NOMO-1 (cell line): Measurements from ENCODE around the gene EVI5L.

ENCODE experiments used
- DNase-seq, 2 experiments: peaks; one replicate each; lab custom pipeline; 2025; ENCODE audit not compliant: unreplicated experiment in 2 of 2; lab: John Stamatoyannopoulos, UW

The EVI5L gene

DNA sequence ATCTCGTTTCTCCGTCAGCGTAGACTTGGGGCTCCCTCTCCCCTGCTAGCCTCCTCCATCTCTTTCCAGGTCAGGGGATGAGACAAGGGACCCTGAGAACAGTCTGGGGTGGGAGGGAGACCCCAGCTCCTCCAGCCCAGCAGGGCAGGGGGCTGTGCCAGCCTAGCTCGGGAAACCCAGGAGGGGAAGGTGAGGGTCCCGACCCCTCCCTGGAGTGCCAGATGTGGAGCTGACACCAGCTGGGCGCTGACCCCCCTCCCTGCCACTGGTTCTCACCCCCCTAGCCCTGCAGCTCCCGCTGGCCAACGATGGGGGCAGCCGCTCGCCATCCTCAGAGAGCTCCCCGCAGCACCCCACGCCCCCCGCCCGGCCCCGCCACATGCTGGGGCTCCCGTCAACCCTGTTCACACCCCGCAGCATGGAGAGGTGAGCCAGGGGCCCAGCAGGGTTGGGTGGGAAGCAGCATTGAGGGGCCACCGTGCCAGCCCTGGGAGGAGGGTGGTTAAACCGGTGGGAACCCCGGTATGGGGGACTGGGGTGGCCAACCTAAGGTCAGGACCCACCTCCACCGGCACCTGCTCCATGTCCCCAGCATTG is 79.6 kb downstream of the EVI5L start:
- no peak for DNase-seq

DNA sequence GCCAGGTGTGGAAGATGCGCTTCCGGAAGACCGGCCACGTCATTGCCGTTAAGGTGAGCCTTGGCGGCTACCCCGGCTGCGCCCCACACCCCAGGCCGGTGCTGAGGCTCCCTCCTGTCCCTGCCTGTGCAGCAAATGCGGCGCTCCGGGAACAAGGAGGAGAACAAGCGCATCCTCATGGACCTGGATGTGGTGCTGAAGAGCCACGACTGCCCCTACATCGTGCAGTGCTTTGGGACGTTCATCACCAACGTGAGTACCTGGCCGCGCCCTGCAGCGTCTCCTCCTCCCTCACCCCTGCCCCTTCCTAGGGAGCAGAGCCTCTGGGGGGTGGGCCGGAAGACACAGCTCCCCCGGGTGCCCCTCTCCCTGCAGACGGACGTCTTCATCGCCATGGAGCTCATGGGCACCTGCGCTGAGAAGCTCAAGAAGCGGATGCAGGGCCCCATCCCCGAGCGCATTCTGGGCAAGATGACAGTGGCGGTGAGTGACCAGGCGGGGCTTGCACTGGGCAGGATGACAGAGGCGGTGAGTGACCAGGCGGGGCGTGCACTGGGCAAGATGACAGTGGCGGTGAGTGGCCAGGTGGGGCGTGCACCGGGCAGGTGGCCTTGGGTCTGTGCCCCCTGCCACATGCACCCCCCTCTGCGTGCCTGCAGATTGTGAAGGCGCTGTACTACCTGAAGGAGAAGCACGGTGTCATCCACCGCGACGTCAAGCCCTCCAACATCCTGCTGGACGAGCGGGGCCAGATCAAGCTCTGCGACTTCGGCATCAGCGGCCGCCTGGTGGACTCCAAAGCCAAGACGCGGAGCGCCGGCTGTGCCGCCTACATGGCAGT is 80.5 kb downstream of the EVI5L start:
- DNase-seq, result no peak

DNA sequence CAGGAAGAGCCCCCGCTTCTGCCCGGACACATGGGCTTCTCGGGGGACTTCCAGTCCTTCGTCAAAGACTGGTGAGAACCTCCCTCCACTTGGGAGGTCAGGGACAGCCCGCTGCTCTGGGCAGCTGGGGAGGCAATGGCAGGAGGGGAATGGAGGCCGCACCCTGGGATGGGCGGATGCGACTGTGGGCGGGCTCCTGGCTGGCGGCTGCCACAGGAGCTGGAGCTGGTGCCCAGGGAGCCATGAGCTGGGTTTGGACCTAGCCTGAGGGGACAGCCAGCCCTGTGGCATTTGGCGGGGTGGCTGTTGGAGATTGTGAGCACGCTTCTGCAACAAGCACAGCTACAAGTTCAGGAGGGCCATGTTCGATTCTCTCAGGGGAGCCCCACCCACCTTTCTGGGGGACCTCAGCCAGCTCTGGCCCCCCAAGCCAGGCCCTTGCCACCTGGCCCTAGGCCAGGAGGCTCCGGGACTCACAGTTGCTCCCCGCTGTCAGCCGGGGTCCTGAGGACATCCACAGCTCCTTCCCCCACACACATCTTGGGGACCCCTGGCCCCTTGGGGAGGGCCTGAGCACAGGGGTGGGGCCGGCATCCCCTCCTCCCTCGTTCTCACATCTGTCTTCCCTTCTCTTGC is 81.6 kb downstream of the EVI5L start:
- DNase-seq, result no peak

DNA sequence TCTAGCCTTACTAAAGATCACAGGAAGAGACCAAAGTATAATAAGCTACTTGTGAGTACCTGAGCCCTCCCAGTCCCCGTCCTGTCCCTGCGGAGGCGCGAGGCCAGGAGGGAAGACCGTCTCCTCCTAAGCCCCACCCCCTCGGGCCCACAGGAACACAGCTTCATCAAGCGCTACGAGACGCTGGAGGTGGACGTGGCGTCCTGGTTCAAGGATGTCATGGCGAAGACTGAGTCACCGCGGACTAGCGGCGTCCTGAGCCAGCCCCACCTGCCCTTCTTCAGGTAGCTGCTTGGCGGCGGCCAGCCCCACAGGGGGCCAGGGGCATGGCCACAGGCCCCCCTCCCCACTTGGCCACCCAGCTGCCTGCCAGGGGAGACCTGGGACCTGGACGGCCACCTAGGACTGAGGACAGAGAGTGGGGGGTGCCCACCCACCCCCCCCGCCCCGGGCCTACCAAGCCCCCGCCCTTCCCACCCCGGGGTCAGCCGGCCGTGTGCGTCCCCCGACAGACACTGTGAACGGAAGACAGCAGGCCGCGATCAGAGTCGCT is 82.2 kb downstream of the EVI5L start:
- DNase-seq, result no peak

DNA sequence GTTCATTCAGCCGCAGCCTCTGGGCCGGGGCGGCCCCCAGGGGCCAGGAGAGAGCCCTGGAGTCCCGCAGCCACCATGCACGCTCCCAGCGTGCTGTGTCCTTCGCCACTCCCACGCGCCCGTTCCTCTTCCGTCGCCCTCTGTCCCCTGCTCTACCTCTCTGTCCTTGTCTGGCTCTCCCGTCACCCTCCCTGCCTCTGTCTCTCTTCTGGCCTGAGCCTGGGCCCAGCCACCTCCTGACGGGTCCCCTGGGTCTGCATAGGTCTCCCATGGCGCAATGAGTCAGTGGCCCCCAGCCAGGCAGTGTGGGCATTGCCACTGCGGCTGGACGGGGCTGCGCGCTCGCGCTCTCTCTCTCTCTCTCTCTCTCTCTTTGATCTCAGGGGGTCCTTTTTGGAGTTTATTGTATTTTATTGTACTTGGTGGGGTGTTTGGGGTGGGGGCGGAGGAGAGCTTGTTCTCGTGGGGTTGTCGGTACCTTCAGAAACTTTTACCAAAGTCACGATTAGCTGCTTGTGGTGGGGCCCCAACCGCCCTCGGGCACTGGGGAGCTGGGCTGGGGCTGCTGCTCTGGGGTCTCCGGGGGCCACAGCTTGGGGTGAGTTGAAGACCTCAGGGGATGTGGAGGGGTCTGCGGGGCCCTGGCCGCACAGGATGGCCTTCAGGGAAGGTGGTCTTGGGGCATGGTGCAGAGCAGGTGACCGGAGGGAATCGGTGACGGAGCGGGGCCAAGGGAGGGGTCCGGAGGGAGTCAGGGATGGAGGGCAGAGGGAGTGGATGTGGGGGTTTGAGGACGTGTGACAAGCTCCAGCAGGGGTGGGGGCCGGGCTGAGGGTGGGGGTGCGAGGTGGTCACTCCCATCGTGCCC is 82.9 kb downstream of the EVI5L start:
- no peak for DNase-seq

DNA sequence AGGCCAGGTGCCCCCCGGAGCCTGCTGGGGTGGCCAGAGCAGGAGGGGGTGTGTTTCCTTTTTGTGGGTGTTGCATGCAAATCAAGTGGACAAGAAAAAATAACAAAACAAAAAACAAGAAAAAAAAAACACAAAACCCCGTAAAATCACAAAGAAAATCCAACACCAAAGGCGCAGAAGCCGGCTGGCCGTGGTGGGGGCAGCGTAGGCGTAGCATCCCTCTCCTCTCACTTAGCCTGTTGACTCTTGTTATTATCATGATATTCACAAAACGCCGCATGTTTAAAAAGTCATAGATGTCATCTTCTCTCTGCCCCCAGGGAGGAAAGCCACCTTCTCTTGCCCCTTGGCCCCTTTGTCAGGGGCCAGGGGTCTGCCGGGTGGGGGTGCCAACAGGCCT is 83.6 kb downstream of the EVI5L start:
- no peak for DNase-seq

DNA sequence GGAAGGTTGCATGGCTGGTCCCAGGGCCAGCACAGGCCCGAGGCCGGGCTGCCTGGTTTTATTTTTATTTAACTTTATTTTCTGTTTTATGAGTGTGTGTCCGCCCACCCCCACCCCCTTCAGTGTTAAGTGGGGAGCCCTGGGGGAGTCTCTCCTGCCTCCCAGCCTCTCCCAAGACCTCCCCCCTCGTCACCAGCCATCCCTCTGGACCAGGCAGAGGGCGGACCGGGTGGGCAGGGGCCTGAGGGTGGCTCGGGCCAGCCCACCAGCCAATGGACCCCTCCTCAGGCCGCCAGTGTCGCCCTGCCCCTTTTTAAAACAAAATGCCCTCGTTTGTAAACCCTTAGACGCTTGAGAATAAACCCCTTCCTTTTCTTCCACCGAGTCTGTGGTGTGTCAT is 84.1 kb downstream of the EVI5L start:
- DNase-seq, result no peak
